Type B pancreatic cell (in vitro differentiated cells): ENCODE measurements around the gene CHRD. TPM values are rescaled to one million over a fixed set of nuclear protein-coding genes. Genes with fewer than 3 reads are reported as not detected.

Experiments
- DNase-seq: peaks from one replicate; pipeline ENCODE4 v3.0.0; 2021; ENCODE audit warnings: mixed read lengths; ENCODE audit not compliant: unreplicated experiment; ENCODE audit errors: extremely low spot score
- H3K27ac Mint-ChIP-seq: 2 replicates; pipeline ENCODE4 v1.8.0; 2021; ENCODE audit warnings: mild to moderate bottlenecking, mixed read lengths
- H3K27me3 Mint-ChIP-seq: 2 replicates; pipeline ENCODE4 v1.8.0; 2021; ENCODE audit warnings: mixed read lengths
- H3K36me3 Mint-ChIP-seq: 2 replicates; pipeline ENCODE4 v1.8.0; 2021; ENCODE audit warnings: mixed read lengths
- H3K4me1 Mint-ChIP-seq: one replicate; pipeline ENCODE4 v1.8.0; 2021; ENCODE audit warnings: mixed read lengths; ENCODE audit not compliant: unreplicated experiment
- H3K4me3 Mint-ChIP-seq: 2 replicates; pipeline ENCODE4 v1.8.0; 2021; ENCODE audit warnings: mild to moderate bottlenecking, mixed read lengths
- H3K9me3 Mint-ChIP-seq: 2 replicates; pipeline ENCODE4 v1.8.0; 2021; ENCODE audit warnings: mixed read lengths
- CTCF ChIP-seq: fragments of 200-600 bp; sonication (generic); conservative IDR thresholded peaks from 2 replicates; pipeline ENCODE4 v1.5.0; 2021; ENCODE audit warnings: antibody characterized with exemption, mild to moderate bottlenecking
- total RNA-seq: library from RNA; stranded (reverse); gene quantifications from 2 replicates; pipeline ENCODE4 v1.2.1, GENCODE V29; 2021; ENCODE audit warnings: low replicate concordance

Gene CHRD
- total RNA-seq, 1 donor from 2014 or later = 6.4 TPM

DNA sequence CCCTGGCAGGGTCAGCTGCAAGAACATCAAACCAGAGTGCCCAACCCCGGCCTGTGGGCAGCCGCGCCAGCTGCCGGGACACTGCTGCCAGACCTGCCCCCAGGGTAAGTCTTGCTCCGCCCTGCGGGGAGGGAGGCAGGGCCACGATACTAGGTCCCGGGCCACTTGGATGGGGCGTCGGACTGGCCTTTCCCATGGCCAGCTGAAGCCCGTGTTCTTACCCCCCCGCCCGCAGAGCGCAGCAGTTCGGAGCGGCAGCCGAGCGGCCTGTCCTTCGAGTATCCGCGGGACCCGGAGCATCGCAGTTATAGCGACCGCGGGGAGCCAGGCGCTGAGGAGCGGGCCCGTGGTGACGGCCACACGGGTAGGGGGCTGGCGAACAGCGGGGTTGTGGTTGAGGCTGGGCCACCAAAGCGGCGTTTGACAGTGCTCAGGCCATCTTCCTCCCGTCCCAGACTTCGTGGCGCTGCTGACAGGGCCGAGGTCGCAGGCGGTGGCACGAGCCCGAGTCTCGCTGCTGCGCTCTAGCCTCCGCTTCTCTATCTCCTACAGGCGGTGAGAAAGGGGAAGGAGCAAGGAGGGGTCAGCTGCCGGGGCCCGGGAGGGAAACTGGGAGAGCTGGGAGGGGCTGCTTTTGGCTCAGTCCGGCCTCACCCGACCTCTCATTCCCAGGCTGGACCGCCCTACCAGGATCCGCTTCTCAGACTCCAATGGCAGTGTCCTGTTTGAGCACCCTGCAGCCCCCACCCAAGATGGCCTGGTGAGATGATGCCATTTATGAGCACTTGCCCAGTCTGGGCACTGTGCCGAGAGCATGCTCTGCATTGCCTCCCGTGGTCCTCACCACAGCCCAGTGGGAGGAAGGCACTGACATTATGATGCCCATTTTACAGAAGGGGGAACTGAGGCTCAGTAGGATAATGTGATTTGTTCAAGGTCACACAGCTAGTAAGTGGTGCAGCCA lies 1.7 kb downstream of the CHRD start:
- Mint-ChIP-seq H3K27ac (no peak overlapping the region), H3K9me3 (no peaks in the 10 kb centered on the region), H3K4me3 (peak overlapping the region; percentile 81), H3K36me3 (no peaks in the 10 kb centered on the region), H3K4me1 (peaks cover 18% of the 10 kb centered on the region), H3K27me3 (peaks cover 44% of the 10 kb centered on the region)
- no peak for TF ChIP-seq CTCF
- DNase-seq = no peak

DNA sequence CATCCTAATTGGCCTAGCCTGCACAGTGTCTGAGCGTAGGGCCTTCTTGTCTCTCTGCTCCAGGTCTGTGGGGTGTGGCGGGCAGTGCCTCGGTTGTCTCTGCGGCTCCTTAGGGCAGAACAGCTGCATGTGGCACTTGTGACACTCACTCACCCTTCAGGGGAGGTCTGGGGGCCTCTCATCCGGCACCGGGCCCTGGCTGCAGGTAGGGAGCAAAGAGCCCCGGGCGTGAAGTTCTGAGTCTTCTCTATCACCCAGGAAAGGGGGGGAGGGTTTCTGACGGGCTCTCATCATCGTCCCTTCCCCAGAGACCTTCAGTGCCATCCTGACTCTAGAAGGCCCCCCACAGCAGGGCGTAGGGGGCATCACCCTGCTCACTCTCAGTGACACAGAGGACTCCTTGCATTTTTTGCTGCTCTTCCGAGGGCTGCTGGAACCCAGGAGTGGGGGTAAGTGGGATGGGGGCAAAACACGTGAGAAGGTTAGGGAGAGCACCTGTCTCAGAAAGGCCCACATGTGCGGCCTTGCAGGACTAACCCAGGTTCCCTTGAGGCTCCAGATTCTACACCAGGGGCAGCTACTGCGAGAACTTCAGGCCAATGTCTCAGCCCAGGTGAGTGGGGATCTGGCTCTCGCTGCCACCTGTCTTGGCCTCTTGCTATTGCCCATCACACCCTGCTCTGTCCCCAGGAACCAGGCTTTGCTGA lies 2.6 kb downstream of the CHRD start:
- no peak for DNase-seq
- Mint-ChIP-seq H3K4me1 (peaks cover 17% of the 10 kb centered on the region), H3K9me3 (no peaks in the 10 kb centered on the region), H3K27me3 (peaks cover 40% of the 10 kb centered on the region), H3K36me3 (no peaks in the 10 kb centered on the region), H3K27ac (no peak overlapping the region), H3K4me3 (no peak overlapping the region)
- no peak for TF ChIP-seq CTCF

DNA sequence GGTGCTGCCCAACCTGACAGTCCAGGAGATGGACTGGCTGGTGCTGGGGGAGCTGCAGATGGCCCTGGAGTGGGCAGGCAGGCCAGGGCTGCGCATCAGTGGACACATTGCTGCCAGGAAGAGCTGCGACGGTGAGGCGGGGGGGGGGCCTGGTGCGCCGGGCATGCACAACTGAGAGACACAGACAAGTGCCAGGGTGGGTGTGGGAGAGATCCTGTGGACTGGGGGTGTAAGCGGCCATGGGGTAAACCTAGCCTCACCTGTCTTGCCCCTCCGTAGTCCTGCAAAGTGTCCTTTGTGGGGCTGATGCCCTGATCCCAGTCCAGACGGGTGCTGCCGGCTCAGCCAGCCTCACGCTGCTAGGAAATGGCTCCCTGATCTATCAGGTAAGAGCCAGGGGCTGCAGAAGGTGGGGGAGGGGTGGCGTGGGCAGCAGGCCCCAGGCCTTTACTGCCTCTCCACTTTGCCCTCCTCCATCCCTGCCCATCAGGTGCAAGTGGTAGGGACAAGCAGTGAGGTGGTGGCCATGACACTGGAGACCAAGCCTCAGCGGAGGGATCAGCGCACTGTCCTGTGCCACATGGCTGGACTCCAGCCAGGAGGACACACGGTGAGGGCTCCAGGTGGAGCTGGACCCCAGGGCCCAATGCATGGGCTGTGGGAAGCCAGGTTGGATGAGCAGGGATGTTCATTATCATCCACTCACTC lies 3.3 kb downstream of the CHRD start:
- H3K36me3 Mint-ChIP-seq = no peaks in the 10 kb centered on the region
- no peak for TF ChIP-seq CTCF
- H3K4me3 Mint-ChIP-seq = no peak overlapping the region
- DNase-seq = no peak
- H3K4me1 Mint-ChIP-seq = peaks cover 12% of the 10 kb centered on the region
- H3K9me3 Mint-ChIP-seq = no peaks in the 10 kb centered on the region
- peaks cover 40% of the 10 kb centered on the region for H3K27me3 Mint-ChIP-seq
- no peak overlapping the region for H3K27ac Mint-ChIP-seq

DNA sequence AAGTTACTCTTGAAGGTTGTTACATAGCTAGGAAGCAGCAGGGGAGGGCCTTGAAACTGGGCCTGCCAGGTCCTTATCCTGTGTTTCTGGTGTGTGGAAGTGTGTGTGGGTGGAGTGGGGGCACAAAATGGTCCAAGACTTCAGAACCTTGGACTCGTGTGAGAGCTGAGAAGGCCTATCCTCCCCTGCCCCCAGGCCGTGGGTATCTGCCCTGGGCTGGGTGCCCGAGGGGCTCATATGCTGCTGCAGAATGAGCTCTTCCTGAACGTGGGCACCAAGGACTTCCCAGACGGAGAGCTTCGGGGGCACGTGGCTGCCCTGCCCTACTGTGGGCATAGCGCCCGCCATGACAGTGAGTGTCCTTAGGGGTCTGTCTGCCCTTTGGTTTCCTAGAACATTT lies 4.5 kb downstream of the CHRD start:
- Mint-ChIP-seq H3K27ac (no peak overlapping the region), H3K4me1 (peaks cover under 1% of the 10 kb centered on the region), H3K9me3 (no peaks in the 10 kb centered on the region), H3K36me3 (no peaks in the 10 kb centered on the region), H3K4me3 (no peak overlapping the region), H3K27me3 (peaks cover 29% of the 10 kb centered on the region)
- TF ChIP-seq CTCF = no peak
- DNase-seq = no peak

DNA sequence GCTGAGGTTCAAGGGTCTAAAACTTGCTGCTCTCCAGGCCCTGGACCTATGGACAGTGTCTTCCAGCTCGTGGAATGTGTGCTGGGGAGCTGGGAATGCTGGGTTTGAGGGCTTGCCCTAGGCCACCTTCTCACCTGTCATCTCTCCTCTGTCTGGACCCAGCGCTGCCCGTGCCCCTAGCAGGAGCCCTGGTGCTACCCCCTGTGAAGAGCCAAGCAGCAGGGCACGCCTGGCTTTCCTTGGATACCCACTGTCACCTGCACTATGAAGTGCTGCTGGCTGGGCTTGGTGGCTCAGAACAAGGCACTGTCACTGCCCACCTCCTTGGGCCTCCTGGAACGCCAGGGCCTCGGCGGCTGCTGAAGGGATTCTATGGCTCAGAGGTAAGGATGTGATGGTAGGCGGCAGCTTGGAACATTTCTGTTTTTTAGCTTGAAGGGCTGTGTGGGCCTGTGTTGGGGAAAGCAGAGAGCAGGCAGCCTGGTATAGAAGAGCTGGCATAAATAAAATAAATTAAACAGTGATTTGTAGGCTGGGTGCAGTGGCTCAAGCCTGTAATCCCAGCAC lies 5.1 kb downstream of the CHRD start:
- peaks cover 28% of the 10 kb centered on the region for H3K27me3 Mint-ChIP-seq
- no peak for TF ChIP-seq CTCF
- no peaks in the 10 kb centered on the region for H3K9me3 Mint-ChIP-seq
- H3K4me3 Mint-ChIP-seq = no peak overlapping the region
- DNase-seq = no peak
- no peaks in the 10 kb centered on the region for H3K36me3 Mint-ChIP-seq
- H3K4me1 Mint-ChIP-seq = peaks cover 4% of the 10 kb centered on the region
- H3K27ac Mint-ChIP-seq = no peak overlapping the region
